AG04450 (cell line): ENCODE results near the gene KIF26B. TPM values are rescaled to one million over a fixed set of nuclear protein-coding genes. Genes with fewer than 3 reads are reported as not detected.

Experiments used
- CTCF ChIA-PET: fragments of 300-600, 350-600 bp; formaldehyde crosslinking; extraction: SDS; loops from one replicate; lab custom pipeline; 2022; ENCODE audit warnings: antibody characterized with exemption, inconsistent platforms; lab: Charles Lee
- POLR2A ChIA-PET: fragments of 350-600 bp; formaldehyde crosslinking; extraction: SDS; loops from one replicate; lab custom pipeline; 2021; ENCODE audit warnings: antibody characterized with exemption, inconsistent platforms; lab: Yijun Ruan, JAX
- DNase-seq: peaks from one replicate; pipeline ENCODE4 v3.0.0-alpha.2; 2011; ENCODE audit warnings: low read depth, low spot score
- H3K27ac ChIP-seq: one replicate; pipeline ENCODE4 v1.5.1; 2012; ENCODE audit warnings: low read depth, low read length, control low read depth
- H3K27me3 ChIP-seq: one replicate; pipeline ENCODE4 v1.6.0; 2012; ENCODE audit warnings: low read length; ENCODE audit not compliant: control insufficient read depth, insufficient read depth
- H3K4me3 ChIP-seq: 2 replicates; pipeline ENCODE4 v1.5.1; 2011; ENCODE audit warnings: mild to moderate bottlenecking, low read depth, low read length, control low read depth
- H3K9me3 ChIP-seq: 2 replicates; pipeline ENCODE4 v1.5.1; 2012; ENCODE audit warnings: low read length; ENCODE audit not compliant: control insufficient read depth, insufficient read depth
- CTCF ChIP-seq: IDR thresholded peaks from 2 replicates; pipeline ENCODE4 v1.5.1; 2011; ENCODE audit warnings: low read depth, low read length, control low read depth, inconsistent platforms
- polyA plus RNA-seq: library from polyadenylated mRNA; depleted of rRNA; stranded (reverse); fragments of >200 nt; gene quantifications from 2 replicates; pipeline ENCODE4 v1.2.3, GENCODE V29; 2011

Gene KIF26B
- polyA plus RNA-seq, 1 experiment: 2.4 TPM

GRCh38 chr1:245306020-245306419 is 151.2 kb downstream of the KIF26B start:
- no peak for TF ChIP-seq CTCF
- H3K9me3 ChIP-seq: no peaks in the 10 kb centered on the region
- no peak overlapping the region for H3K27ac ChIP-seq
- no peak for DNase-seq
- H3K4me3 ChIP-seq: no peak overlapping the region
- ChIA-PET POLR2A (no interaction called here), CTCF (interaction anchor here (0.7 kb wide), 1 partner anchor 150 kb away, joined by 3 read pairs; no protein-coding TSS in a partner anchor)
- no peaks in the 10 kb centered on the region for H3K27me3 ChIP-seq

GRCh38 chr1:245306628-245307410 is 152.0 kb downstream of the KIF26B start:
- CTCF ChIA-PET: interaction anchor here (0.6 to 0.7 kb wide), 2 partner anchors 151 to 617 kb away, joined by 3 read pairs; no protein-coding TSS in a partner anchor
- DNase-seq: no peak
- no peak overlapping the region for H3K4me3 ChIP-seq
- H3K27me3 ChIP-seq: no peaks in the 10 kb centered on the region
- no peak for TF ChIP-seq CTCF
- H3K9me3 ChIP-seq: no peaks in the 10 kb centered on the region
- POLR2A ChIA-PET: no interaction called here
- no peak overlapping the region for H3K27ac ChIP-seq

GRCh38 chr1:245310571-245311531 is 156.1 kb downstream of the KIF26B start:
- TF ChIP-seq CTCF: no peak
- no peaks in the 10 kb centered on the region for H3K9me3 ChIP-seq
- H3K27me3 ChIP-seq: no peaks in the 10 kb centered on the region
- DNase-seq: no peak
- POLR2A ChIA-PET: no interaction called here
- no peak overlapping the region for H3K27ac ChIP-seq
- no peak overlapping the region for H3K4me3 ChIP-seq
- CTCF ChIA-PET: no interaction called here

- Histone ChIP-seq H3K27me3 (no peaks in the 10 kb centered on the region), H3K27ac (no peak overlapping the region), H3K9me3 (no peaks in the 10 kb centered on the region), H3K4me3 (no peak overlapping the region)
- ChIA-PET CTCF (no interaction called here), POLR2A (no interaction called here)
- TF ChIP-seq CTCF: no peak
- no peak for DNase-seq
Measured at GRCh38 chr1:245311887-245312536, 157.2 kb downstream of the KIF26B start.
